HepG2 (cell line): Measurements from ENCODE around the gene MAML1. TPM values are rescaled to one million over a fixed set of nuclear protein-coding genes. Genes with fewer than 3 reads are reported as not detected.

Experiments used
- ARID4A ChIP-seq: sonication (generic); formaldehyde crosslinking; IDR thresholded peaks from 2 replicates; pipeline ENCODE4 v1.5.0; 2020; ENCODE audit warnings: mild to moderate bottlenecking, missing genetic modification reagents, borderline replicate concordance
- ATF2 ChIP-seq: sonication (generic); formaldehyde crosslinking; IDR thresholded peaks from 2 replicates; pipeline ENCODE4 v1.4.0; 2020; ENCODE audit warnings: missing genetic modification reagents
- BCL6 ChIP-seq: IDR thresholded peaks from 2 replicates; pipeline ENCODE4 v1.6.1; 2016; ENCODE audit warnings: missing genetic modification reagents, missing compliant biosample characterization
- BCLAF1 ChIP-seq: fragments of 450-650 bp; IDR thresholded peaks from 2 replicates; pipeline ENCODE4 v1.6.1; 2017; ENCODE audit warnings: mild to moderate bottlenecking
- CC2D1A ChIP-seq: sonication (generic); formaldehyde crosslinking; IDR thresholded peaks from 2 replicates; pipeline ENCODE4 v1.8.1; 2023; ENCODE audit warnings: mild to moderate bottlenecking, missing genetic modification reagents
- ESRRA ChIP-seq: sonication (generic); formaldehyde crosslinking; IDR thresholded peaks from 2 replicates; pipeline ENCODE4 v1.5.1; 2020; ENCODE audit warnings: mild to moderate bottlenecking, low read depth, missing genetic modification reagents
- HNF4G ChIP-seq, 2 experiments: sonication (generic) in 1 of 2; formaldehyde crosslinking in 1 of 2; IDR thresholded peaks; 2 replicates each; pipeline versions ENCODE4 v1.4.0 to v1.6.1; 2011 to 2020; ENCODE audit warnings: borderline replicate concordance in 2 of 2, low read depth in 2 of 2, mild to moderate bottlenecking in 2 of 2, low read length in 1 of 2, missing genetic modification reagents in 1 of 2, moderate library complexity in 1 of 2
- KMT2A ChIP-seq: sonication (generic); formaldehyde crosslinking; IDR thresholded peaks from 2 replicates; pipeline ENCODE4 v1.4.0; 2020; ENCODE audit warnings: missing genetic modification reagents
- LBX2 ChIP-seq: sonication (generic); formaldehyde crosslinking; IDR thresholded peaks from 2 replicates; pipeline ENCODE4 v1.5.0; 2020; ENCODE audit warnings: missing genetic modification reagents, mild to moderate bottlenecking, borderline replicate concordance
- NFIC ChIP-seq: IDR thresholded peaks from 2 replicates; pipeline ENCODE4 v1.6.1; 2012; ENCODE audit warnings: mild to moderate bottlenecking, low read length, inconsistent platforms
- NPAS2 ChIP-seq: sonication (generic); formaldehyde crosslinking; IDR thresholded peaks from 2 replicates; pipeline ENCODE4 v1.8.0; 2022; ENCODE audit warnings: mild to moderate bottlenecking, missing genetic modification reagents, borderline replicate concordance
- RBM22 ChIP-seq: fragments of 200-400 bp; formaldehyde crosslinking; optimal IDR thresholded peaks from 2 replicates; pipeline ENCODE3; 2017; ENCODE audit warnings: mild to moderate bottlenecking, low read length, moderate library complexity
- ZBTB46 ChIP-seq: sonication (generic); formaldehyde crosslinking; IDR thresholded peaks from 2 replicates; pipeline ENCODE4 v1.4.0; 2020; ENCODE audit warnings: mild to moderate bottlenecking, missing genetic modification reagents, borderline replicate concordance
- ZNF124 ChIP-seq: sonication (generic); formaldehyde crosslinking; IDR thresholded peaks from 2 replicates; pipeline ENCODE4 v1.4.0; 2020; ENCODE audit warnings: missing genetic modification reagents
- ZNF205 ChIP-seq: IDR thresholded peaks from 2 replicates; pipeline ENCODE4 v1.6.1; 2018; ENCODE audit warnings: missing biosample characterization, missing genetic modification reagents
- ZNF414 ChIP-seq: sonication (generic); formaldehyde crosslinking; IDR thresholded peaks from 2 replicates; pipeline ENCODE4 v1.5.0; 2020; ENCODE audit warnings: missing genetic modification reagents
- ZSCAN31 ChIP-seq: sonication (generic); formaldehyde crosslinking; IDR thresholded peaks from 2 replicates; pipeline ENCODE4 v1.5.0; 2020; ENCODE audit warnings: low read depth, mild to moderate bottlenecking, missing genetic modification reagents
- polyA plus RNA-seq, 8 experiments: library from polyadenylated mRNA; depleted of rRNA in 3 of 8; stranded (reverse) in 7 of 8; unstranded in 1 of 8; fragments of >200 nt; fragmentation: Illumina TruSeq in 4 of 8; extraction: Trizol in 4 of 8; gene quantifications; 2 replicates each; pipeline versions ENCODE4 v1.2.1 to v1.2.3, GENCODE V29; 2011 to 2016; ENCODE audit warnings: low read depth in 4 of 8, missing spikeins in 1 of 8, mixed read lengths in 1 of 8; ENCODE audit not compliant: insufficient read depth in 1 of 8
- total RNA-seq, 5 experiments: library from RNA; depleted of rRNA; stranded (reverse); fragments of >200 nt; fragmentation: Illumina TruSeq; extraction: Trizol; gene quantifications; 2 replicates each; pipeline ENCODE4 v1.2.3, GENCODE V29; 2016; ENCODE audit warnings: low read depth in 1 of 5

MAML1 gene
- total and polyA plus RNA-seq, 2 of the 13 experiments (the other 11 are each of a cell fraction or from before 2014, with no cell fraction given): 10.0 to 10.8 TPM

GRCh38 chr5:179755022-179755421 is 22.4 kb downstream of the MAML1 start (continued):
- TF ChIP-seq HNF4G (IDR thresholded peaks at IDR 0.05; ENCODE audit: borderline replicate concordance, low read depth, low read length): peak; percentile 64
- peak; percentile 51; the same call in 1 of the 2 replicates for TF ChIP-seq HNF4G (CRISPR knock-in tag; IDR thresholded peaks at IDR 0.05; ENCODE audit: borderline replicate concordance, low read depth)
- TF ChIP-seq ARID4A (CRISPR knock-in tag): peak; percentile 38; the same call in 1 of the 2 replicates
- peak; percentile 33; the same call in 1 of the 2 replicates for TF ChIP-seq BCL6 (CRISPR knock-in tag)
- TF ChIP-seq ZSCAN31 (CRISPR knock-in tag): 0 out of 2 replicates have a peak, but pooled peaks have one; percentile 28
- TF ChIP-seq NPAS2: no peak
- TF ChIP-seq LBX2: no peak
- TF ChIP-seq ATF2 (CRISPR knock-in tag): no peak
- TF ChIP-seq ZBTB46 (CRISPR knock-in tag): no peak
- no peak for TF ChIP-seq CC2D1A (CRISPR knock-in tag)
- TF ChIP-seq KMT2A: peak; percentile 24; the same call in 1 of the 2 replicates
- peak; percentile 98 for TF ChIP-seq RBM22
- 0 out of 2 replicates have a peak, but pooled peaks have one; percentile 39 for TF ChIP-seq NFIC
- TF ChIP-seq BCLAF1: no peak
- no peak for TF ChIP-seq ZNF205 (CRISPR knock-in tag)
- peak; percentile 80 for TF ChIP-seq ESRRA (CRISPR knock-in tag)
- no peak for TF ChIP-seq ZNF124 (CRISPR knock-in tag)
- no peak for TF ChIP-seq ZNF414 (CRISPR knock-in tag)
